Lung (tissue), 12 donors: ENCODE data around the gene PBX2. TPM values are rescaled to one million over a fixed set of nuclear protein-coding genes. Genes with fewer than 3 reads are reported as not detected.

Source experiments
- ATAC-seq: fragments of 200-7000 bp; cut with Tn5 transposase; one replicate; pipeline ENCODE4 v1.9.1; 2020; ENCODE audit warnings: moderate number of reproducible peaks; ENCODE audit not compliant: insufficient read depth, low FRiP score
- DNase-seq, 3 donors: peaks; one replicate each; pipeline ENCODE4 v3.0.0-alpha.2; 2013 to 2017
- H3K27ac ChIP-seq, 2 donors: one replicate each; pipeline ENCODE4 v1.5.1; 2013; ENCODE audit warnings: mild to moderate bottlenecking in 2 of 2, moderate library complexity in 2 of 2, control low read depth in 1 of 2, inconsistent platforms in 1 of 2, low read depth in 1 of 2, low read length in 1 of 2
- H3K27me3 ChIP-seq, 3 donors: one replicate each; pipeline ENCODE4 v1.5.1; 2013; ENCODE audit warnings: low read length in 2 of 3; ENCODE audit not compliant: control insufficient read depth in 3 of 3, insufficient read depth in 3 of 3
- H3K36me3 ChIP-seq, 4 donors: one replicate each; pipeline ENCODE4 v1.5.1; 2013; ENCODE audit warnings: low read length in 4 of 4, mild to moderate bottlenecking in 1 of 4, moderate library complexity in 1 of 4; ENCODE audit not compliant: control insufficient read depth in 4 of 4, insufficient read depth in 4 of 4
- H3K4me1 ChIP-seq, 5 donors: one replicate each; pipeline ENCODE4 v1.5.1; 2013; ENCODE audit warnings: low read length in 5 of 5, mild to moderate bottlenecking in 2 of 5, moderate library complexity in 1 of 5; ENCODE audit not compliant: control insufficient read depth in 5 of 5, insufficient read depth in 5 of 5
- H3K4me3 ChIP-seq: one replicate; pipeline ENCODE4 v1.5.1; 2013; ENCODE audit warnings: mild to moderate bottlenecking, control low read depth, moderate library complexity
- H3K9ac ChIP-seq, 2 donors: one replicate each; pipeline ENCODE4 v1.5.1; 2013; ENCODE audit warnings: low read length in 2 of 2, control low read depth in 1 of 2; ENCODE audit not compliant: insufficient read depth in 1 of 2
- H3K9me3 ChIP-seq, 4 donors: one replicate each; pipeline ENCODE4 v1.5.1; 2013; ENCODE audit warnings: low read length in 3 of 4, mild to moderate bottlenecking in 1 of 4, moderate library complexity in 1 of 4; ENCODE audit not compliant: control insufficient read depth in 4 of 4, insufficient read depth in 3 of 4
- CTCF ChIP-seq: IDR thresholded peaks from 2 replicates; pipeline ENCODE4 v1.5.1; 2012; ENCODE audit warnings: mild to moderate bottlenecking; ENCODE audit errors: control extremely low read depth, extremely low read depth
- WGBS, 2 donors: extraction: QIAGEN DNeasy Blood & Tissue Kit; methylation state at CpG; one replicate each; pipeline ENCODE4 v1.1.7; 2013; 5-methylcytosine and 5-hydroxymethylcytosine counted together
- polyA plus RNA-seq, 2 donors: library from polyadenylated mRNA; stranded (reverse); fragments of 200-250 nt; gene quantifications; one replicate each; pipeline ENCODE4 v1.2.1, GENCODE V29; 2013
- total RNA-seq, 2 donors: library from RNA; depleted of rRNA in 1 of 2; stranded (reverse); fragments of >200 nt in 1 of 2; gene quantifications; one replicate each; pipeline ENCODE4 v1.2.1, GENCODE V29; 2014 to 2021
- donor health status: control.
- donor health status: control.
- donor health status: Bipolar disorder and iron deficiency.
- donor health status: healthy.
- donor health status: DM: yes; HTN: yes; CAD: no.

The PBX2 gene
- total and polyA plus RNA-seq, 4 donors: 56.0 to 128 (median 85.9) TPM

GRCh38 chr6:32149932-32150870 is 39.8 kb downstream of the PBX2 start:
- peaks cover 0 to 59% (median 42%) of the 10 kb centered on the region in 3 donors for H3K27me3 ChIP-seq
- H3K27ac ChIP-seq: no peak overlapping the region
- H3K4me1 ChIP-seq: peaks cover 2 to 32% (median 14%) of the 10 kb centered on the region in 5 donors
- H3K9ac ChIP-seq: no peak overlapping the region
- H3K9me3 ChIP-seq: peaks cover 0 to 2% (median 0%) of the 10 kb centered on the region in 4 donors
- H3K4me3 ChIP-seq: no peak overlapping the region
- WGBS, 2 donors: 45 to 46% methylated on average over 41 to 55 of the region's 55 CpGs
- peaks cover 0 to under 1% (median 0%) of the 10 kb centered on the region in 4 donors for H3K36me3 ChIP-seq
- no peak for TF ChIP-seq CTCF
- no peak for ATAC-seq
- no peak for DNase-seq

GRCh38 chr6:32149092-32149755 is 40.8 kb downstream of the PBX2 start:
- peaks cover 2 to 24% (median 11%) of the 10 kb centered on the region in 5 donors for H3K4me1 ChIP-seq

GRCh38 chr6:32148289-32149091 is 41.5 kb downstream of the PBX2 start:
- H3K9ac ChIP-seq: no peak overlapping the region
- no peak overlapping the region for H3K27ac ChIP-seq
- whole genome bisulfite sequencing, 2 donors: 13 to 33% methylated on average over 39 of the region's 39 CpGs
- H3K4me1 ChIP-seq: peaks cover 2 to 24% (median 11%) of the 10 kb centered on the region in 5 donors
- DNase-seq (peak; percentile 53 to 73 (median 54)), ATAC-seq (peak; percentile 49)
- no peaks in the 10 kb centered on the region for H3K36me3 ChIP-seq
- H3K27me3 ChIP-seq: peaks cover 0 to 55% (median 42%) of the 10 kb centered on the region in 3 donors
- no peak for TF ChIP-seq CTCF
- H3K9me3 ChIP-seq: peaks cover 0 to 2% (median 0%) of the 10 kb centered on the region in 4 donors
- no peak overlapping the region for H3K4me3 ChIP-seq

More at GRCh38 chr6:32149092-32149755, 40.8 kb downstream of the PBX2 start:
- peaks cover 0 to 2% (median 0%) of the 10 kb centered on the region in 4 donors for H3K9me3 ChIP-seq
- no peak for TF ChIP-seq CTCF
- no peak overlapping the region for H3K4me3 ChIP-seq
- 40 to 49% methylated on average over 47 of the region's 47 CpGs for WGBS, 2 donors
- H3K27ac ChIP-seq: no peak overlapping the region
- H3K9ac ChIP-seq: no peak overlapping the region
- no peaks in the 10 kb centered on the region for H3K36me3 ChIP-seq
- ATAC-seq: no peak
- DNase-seq: no peak
- peaks cover 0 to 55% (median 42%) of the 10 kb centered on the region in 3 donors for H3K27me3 ChIP-seq
